LoVo (cell line): Measurements from ENCODE around the gene ERRFI1.

Experiments used
- DNase-seq: peaks from one replicate; pipeline ENCODE4 v3.0.0-alpha.2; 2016; ENCODE audit warnings: low spot score

ERRFI1 gene

DNA sequence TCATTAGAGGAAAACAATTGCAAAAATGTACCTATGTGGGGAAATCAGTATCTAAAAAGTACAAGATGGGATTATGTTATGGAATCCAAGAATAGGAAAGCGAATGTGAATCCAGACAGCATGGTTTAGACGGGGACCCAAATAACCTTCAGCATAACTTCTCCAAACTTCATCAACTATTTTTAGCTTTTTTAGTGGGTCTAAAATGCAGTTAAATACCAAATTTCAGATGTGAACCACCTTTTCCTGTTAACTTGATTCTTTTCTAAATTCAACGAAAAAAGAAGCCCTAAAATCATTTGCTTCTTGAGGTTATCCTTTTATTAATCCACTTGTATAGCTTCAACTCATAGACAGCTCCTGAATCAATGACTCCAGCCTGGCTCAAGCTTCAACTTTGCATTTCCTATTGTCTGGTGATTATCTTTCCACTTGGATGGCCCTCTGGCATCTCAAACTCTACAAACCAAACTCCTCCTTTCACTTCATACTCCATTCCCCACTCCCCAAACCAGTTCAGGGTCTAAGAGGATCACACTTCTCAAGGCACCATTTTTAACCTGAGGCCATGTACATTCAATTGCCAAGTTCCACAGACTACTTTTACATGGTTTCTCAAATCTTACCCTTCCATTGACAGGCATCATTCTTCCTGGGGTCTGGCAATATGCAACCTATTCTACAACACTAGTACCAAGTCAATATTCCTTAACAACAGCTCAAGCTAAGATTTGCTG is 7.4 kb downstream of the ERRFI1 start:
- DNase-seq = no peak

DNA sequence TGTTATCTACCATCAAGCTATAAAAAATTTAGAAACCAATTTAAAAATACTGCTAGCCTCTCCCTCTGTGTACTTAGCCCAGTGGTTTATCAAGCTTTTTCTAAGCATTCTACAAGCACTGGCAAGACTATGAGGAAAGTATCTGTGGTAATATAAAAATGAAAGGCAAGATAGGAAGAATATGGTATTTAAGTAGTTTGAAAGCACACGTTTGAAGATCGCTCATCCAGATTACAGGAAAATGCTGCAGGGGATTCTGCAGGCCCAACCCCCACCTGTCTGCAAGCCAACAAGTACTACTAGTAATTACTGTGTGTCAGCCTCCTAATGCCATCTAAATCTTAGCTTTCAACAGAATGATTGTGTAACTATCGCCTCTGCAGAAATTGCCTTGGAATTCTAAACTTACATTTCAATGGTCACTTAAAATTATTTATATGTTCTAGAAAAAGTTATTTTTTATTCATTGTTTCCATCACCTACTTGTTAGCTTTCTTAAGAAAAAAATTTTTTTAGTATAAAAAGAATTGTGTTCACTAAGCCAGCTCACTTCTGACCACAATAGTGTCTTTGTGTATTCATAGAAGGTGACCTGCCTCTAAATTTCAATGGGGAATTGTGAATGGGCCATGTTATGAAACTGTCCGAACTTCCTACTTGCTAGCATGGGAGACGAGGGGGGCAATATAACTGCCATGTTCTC is 8.5 kb downstream of the ERRFI1 start:
- no peak for DNase-seq

DNA sequence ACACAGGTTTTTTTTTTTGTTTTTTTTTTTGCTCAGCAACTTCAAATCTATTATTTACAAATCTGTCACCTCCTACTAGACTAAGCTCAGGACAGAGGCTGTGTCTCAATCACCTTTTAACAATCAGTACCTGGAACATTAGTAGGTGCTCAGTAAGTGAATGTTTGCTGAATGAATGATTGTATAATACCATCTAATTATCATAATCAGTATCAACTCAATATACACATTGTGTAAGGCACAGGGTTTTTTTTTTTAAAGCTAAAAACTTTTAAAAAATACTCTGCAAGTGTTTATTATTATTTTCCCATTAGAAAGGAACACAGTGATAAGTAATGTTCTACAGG is 9.2 kb downstream of the ERRFI1 start:
- no peak for DNase-seq

DNA sequence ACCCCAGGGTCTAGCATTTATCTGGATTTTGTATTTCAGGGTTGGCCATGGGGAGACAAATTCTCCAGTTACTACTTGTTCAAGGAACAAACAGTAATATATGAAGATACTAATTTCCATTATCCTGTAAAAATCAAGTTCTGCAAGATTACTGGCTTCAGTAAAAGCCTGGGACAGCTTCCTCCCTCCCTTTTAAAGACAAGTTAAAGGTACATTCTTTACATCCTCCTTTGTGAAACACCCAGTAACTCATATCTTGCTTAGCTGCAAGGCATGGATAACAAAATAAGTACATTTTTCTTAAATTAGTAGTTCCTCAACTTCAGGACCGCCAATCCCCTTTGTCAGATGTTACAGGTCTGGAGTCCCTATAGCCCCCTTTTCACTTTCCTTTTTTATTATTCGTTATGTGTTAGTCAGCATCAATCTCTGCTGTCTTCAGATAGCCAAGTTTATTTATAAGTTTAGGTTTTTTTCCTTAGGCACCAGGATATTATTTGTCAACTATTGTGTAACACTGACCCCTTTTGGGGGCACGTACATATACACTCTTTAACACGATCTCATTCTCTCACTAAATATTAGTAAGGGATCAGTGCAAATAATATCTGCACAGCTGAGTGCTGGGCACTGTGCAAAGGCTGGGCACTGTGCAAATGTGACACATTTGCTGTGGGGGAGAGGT is 9.8 kb downstream of the ERRFI1 start:
- no peak for DNase-seq

DNA sequence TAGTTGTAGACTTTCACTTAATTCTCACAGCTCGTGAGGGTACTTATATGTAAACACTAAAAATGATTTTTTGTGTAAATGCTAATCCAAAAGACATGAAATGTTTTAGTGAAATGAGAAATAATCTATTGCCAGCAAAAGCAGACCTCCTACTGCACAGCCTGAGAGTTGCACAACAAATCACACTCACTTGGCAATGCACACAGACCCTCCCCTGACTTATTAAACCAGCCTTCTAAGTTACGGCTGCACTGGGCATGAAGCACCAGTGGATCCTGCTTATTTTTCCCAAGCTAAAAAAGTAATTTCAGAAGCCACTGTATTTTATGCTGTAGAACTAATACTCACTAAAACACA is 10.3 kb downstream of the ERRFI1 start:
- no peak for DNase-seq

DNA sequence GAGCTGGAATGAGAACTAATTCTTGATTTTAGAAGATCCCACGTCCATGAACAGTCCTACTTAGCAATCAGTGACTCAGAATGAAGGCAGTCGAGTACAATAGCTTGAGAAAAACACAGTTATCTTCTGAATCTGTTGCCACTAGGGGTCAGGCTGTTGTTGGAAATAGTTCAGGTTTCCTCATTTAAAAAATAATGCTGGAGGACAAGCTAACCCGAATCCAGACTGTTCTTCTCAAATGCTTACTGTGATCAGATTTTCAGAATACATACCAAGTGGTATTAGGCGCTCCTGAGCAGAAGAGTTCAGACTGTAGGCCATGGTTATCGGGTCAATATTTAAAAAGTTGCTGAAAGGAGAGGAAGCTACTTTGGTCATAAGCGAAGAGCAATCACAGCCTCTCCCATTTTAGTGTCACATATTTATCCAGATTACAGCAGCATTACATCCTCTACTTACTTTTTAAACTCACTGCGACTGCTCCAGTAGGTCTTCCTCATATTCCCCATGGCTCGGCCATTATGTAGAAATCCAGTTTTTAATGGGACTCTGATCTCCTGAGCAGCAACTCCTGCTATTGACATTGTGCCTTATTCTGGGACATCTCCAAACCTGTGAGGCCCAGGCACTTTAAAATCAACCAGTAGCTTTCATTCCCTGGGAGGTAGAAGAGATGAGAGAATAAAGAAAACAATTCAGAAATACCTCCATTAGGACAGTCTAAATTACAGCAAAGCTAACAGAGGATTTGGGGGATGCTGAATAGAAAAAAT is 10.9 kb downstream of the ERRFI1 start:
- peak; percentile 59 for DNase-seq

DNA sequence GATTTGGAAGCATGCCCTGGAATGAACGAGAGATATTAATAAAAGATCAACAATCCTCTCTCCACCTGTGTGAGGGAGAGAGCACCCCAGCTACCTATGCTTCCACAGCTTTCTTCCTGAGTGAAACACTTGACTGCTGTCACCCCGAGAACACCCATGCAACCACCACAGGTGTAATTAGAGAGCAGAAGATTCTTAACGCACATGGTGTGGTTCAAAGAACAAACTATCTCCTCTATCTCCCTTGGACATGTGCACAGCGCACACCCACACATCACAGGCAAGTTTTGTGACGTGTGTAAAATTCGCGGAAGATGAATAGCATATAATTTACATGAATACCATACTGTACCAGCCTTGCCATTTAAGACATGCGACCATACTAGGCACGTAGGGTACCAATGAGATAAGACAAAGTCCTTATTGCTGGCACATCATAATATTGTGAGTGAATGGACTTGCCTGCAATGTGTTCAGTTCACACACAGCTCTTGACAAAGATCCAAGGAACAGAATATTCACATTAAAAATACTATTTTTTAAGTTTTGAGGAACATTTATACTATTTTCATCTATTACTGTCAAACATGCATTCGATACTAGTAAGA is 11.6 kb downstream of the ERRFI1 start:
- no peak for DNase-seq

DNA sequence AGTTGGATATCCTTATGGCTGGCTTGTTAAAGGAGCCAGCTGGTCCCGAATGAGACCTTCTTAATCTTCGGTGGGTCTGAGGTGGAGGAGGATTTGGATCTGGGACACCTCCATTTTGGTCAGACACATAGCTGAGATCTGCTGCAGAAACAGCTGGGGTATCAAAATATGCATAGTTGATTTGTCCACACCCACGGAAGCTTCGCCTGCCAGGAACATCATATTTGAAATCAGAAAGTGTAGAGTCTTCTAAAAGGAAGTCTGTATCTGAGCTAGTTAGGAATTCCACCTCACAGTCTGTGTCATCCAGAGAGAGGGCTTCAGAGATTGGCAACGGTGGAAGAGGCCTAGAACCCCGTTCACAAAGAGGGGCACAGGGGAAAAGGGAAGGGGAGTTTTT is 12.3 kb downstream of the ERRFI1 start:
- DNase-seq = no peak

DNA sequence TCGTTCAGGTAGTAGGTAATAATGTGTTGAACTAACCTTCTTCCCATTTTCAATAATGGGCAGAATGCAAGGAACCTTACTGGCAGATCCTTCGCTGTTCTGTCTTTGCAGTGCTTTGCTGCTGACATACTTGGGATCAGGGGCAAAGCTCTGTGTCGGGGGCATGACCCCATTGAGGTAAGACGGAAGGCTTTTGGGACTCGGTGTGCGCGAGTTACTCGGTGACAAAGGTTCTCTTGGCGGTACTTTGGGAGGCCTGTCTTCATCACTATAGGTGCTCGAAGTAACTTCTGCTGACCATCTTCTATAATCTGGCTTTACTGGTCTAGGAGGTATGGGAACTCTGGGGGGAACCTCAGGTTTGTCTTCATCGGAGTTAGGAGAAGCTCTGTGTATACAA is 12.7 kb downstream of the ERRFI1 start:
- DNase-seq = no peak

DNA sequence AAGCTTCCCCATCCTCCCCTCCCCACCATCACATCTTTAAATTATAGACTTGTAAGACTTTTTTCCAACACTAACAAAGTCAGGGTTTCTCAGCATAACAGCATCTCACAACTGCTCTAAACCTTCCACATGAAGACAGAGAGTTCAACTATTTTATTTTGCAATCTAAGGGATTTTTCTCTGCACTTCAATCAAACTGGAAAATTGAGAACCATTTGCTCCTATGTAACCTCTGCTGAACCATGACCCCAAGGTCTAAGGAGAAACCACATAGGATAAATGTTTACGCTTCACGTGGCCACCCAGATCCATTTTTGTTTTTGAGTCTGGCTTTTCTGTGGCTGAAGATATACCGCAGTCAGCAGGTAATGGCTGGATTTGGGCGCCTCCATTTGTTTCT is 13.2 kb downstream of the ERRFI1 start:
- no peak for DNase-seq

DNA sequence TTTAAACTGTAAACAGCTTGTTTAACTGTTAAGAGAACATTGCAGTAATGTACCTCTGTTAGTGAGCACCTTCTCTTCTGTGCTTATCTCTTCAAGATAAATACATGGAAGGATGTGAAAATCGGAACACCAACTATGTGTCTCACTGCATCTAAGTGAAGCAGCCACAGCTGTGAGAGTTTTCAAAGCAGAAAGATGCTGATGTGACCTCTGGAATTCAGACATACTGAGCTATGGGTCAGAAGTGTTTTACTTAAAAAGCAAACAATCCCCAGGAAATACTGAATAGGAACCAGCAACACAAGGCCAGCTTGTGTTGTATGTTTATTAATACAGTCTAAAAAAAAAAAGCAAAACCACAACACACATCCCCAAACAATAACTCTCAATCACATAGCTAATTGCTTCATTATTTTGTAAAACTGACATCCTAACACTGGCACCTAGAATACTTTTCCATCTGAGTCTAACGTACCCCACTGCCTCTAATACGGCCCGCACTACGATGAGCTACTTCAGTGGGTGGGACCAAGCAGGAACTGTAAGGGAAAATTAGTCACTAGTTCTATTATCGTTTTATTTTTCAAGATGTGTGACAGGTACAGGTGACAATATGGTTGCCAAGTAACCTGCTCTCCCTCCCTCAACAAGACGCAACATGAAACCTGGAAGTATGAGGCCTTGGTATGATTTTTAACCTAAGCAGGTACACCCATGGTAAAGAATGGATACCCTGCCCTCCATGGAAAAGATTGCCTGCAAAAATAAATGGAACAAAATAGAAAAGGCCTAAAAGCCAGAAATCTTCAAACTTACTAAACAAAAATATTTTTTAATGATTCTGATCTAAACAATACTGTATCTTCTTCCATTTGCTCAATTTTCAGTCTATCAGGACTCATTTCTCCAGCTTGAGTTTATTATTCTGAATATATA is 13.9 kb downstream of the ERRFI1 start:
- DNase-seq = no peak

DNA sequence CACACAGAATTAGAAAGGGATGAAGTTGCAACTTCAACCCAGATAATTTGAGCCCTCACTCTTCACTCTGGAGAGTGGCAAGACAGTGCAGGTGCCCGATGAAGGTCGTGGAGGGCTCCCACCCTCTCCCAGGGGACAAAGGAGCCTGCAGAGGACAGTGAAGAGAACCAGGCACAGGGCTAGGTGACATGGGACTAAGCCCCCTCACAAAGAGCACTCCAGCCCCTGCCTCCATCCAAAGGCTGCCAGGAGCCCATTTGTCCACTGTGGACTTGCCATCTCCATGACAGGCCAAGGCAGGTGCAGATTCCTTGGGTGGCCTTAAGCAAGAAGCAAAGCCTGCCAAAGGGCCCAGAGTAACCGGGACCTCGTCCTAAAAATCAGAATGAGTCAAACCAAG is 15.1 kb downstream of the ERRFI1 start:
- no peak for DNase-seq

DNA sequence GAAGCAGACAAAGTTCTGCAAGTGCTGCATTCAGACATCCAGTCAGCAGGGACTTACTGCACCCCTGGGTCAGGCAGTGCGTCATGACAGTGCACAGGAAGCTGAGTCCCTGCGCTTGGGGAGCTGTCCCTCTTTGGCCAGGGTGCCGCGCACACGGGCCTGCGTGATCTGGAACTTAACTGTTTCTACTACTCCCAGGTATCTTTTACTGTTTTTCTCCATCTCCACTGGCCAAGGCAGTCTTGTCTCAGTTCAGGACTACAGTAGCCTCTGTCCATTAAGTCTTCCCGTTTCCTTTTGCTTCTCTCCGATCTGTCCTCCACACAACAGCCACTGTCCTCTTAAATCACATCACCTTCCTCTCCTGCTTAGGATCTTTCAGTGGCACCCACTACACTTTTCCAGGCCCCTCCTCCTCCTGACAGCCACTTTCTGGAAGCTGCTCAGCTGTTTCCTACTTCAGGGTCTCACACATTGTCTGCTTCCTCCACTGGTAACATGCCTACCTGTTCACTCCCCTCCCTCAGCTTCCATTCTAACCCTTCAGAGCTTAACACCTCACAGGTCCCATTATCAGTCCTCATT is 15.9 kb downstream of the ERRFI1 start:
- no peak for DNase-seq

DNA sequence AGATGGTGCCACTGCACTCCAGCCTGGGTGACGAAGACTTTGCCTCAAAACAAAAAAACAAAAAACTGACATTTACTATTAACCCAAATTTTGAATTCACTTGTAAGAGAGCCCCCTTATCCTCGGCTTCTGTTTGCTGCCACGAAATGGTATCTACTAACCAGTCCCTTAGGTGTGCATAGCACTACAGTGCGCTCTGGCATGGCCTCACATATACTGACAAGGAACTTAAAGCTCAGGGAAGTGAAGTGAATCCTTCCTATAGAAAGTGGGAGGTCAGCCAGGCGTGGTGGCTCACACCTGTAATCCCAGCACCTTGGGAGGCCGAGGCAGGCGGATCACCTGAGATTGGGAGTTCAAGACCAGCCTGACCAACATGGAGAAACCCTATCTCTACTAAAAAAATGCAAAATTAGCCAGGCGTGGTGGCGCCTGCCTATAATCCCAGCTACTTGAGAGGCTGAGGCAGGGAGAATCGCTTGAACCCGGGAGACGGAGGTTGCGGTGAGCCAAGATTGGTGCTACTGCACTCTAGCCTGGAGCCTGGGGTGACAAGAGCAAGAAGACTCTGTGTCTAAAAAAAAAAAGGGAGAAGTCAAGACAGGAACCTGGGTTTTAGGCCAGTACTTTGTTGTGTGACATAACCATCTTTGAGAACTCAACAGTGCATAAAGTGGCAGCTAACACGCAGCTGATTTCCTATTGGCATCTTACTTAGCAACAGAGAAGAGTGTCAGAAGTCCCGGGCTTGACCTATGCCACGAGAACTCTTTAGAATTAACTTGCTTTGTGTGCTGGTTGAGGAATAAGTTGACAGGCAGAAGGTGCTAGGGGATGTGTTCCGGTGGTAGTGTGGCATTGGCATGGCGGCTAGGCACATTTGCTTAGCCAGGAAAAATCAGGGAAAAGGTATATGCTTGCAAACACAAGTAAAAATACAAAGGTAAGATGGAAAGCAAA is 16.8 kb downstream of the ERRFI1 start:
- DNase-seq = no peak

DNA sequence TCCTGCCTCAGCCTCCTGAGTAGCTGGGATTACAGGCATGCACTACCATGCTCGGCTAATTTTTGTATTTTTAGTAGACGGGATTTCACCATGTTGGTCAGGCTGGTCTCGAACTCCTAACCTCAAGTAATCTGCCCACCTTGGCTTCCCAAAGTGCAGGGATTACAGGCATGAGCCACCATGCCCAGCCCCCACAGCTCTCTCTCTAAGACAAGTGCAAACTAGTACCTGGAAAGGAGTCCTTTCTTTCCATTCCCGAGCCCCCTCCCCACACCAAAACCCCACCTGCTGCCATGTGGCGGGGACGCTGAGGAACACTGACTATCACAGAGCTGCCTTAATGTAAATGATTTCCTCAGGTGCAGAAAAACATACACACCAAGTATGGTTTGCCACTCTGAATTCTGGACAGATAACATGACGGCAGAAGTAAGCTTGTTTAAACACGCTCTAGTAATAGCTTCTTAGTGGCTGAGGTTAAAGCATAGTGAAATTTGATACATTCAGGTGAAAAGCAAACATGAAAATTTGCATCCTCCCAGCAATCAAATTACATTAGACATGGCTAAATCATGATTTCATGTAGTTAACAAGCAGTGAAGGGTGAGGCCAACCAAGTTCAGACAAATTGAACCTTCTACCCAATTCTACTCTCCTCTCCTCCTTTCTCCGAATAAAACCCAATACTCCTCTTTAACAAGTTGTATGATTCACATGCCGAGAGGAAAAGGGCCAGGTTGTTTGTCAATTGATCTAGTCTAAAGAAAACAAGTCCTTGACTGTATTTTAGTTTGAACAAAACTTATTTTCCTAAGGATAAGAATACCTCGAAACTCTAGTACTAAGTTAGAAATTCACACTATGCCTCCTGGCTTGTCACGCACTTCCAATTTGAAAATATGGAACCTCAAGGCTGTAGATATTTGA is 19.8 kb downstream of the ERRFI1 start:
- DNase-seq = no peak

DNA sequence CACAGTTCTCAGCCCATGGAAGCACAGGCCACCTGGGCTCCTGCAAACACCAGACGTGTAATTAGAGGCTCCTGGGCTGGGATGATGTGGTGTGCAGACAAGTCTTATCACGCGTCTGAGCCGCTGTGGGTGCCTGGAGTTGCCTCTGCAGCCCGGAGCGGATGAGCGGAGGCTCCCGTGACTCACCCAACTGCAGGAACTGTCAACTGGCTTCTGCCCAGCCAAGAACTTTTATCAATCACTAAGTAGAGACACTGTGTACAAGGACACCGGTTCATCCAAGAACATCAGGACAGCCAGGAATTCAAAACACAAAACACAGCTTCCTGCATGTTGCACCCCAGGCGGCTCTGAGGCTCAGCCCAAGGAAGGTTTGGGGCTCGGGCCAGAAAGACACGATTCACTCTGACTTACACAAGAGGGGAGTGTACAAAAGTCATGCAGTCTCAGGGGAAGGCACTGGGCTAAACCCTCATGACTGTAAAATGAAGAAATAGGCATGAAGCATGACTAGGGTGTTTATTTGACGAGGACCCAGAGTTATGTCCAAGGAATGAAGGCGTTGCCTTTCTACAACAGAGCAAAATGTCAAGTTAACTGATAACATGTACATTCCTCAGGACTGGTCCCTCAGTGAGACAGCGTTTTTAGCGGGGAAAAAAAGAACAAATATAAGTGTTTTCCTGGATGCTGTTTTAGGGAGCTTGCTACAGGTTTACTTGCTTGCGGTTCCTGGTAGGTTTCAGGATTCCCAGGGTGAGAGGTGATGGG is 21.1 kb downstream of the ERRFI1 start:
- DNase-seq = peak; percentile 77

DNA sequence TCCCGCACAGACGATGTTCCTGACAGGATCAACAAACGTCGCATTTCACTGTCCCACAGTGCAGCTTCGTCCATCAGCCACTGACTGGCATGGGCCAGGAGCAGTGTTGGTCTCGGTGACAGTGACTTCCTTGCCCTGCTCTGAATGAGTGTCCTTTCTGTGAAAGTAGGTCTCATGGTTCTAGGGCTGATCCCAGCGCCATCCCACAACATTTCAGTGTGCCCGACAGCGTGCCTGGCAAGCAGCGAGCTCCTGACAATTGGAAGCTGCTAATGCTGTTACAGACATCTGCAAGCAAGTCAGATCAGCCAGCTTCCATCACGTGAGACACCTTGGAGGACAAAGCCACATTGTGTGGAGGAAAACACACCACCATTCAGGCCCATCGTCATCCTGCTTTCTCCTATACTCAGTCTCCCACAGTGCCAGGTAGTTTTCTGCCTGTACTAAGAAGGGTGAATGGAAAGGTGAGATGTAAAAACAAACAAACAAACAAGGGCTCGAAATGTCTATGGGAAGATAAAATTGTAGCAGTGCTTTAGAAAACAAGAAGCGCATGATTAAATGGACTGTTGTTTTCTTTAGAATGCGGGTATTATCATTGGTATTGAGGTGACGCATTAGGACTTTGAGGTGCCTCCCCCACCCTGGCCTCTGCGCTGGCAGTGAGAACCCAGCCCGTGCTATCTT is 21.9 kb downstream of the ERRFI1 start:
- no peak for DNase-seq
